GM12878 (cell line): ENCODE data around the gene DISC1. TPM values are rescaled to one million over a fixed set of nuclear protein-coding genes. Genes with fewer than 3 reads are reported as not detected.

Experiments
- ATAC-seq: fragments of 200-7000 bp; cut with Tn5 transposase; 3 replicates; pipeline ENCODE4 v1.9.1; 2020; ENCODE audit warnings: mild to moderate bottlenecking, moderate library complexity
- BruUV-seq: library from RNA; stranded (reverse); fragments of 400-500 nt; replicated peaks from 2 replicates; lab custom pipeline; 2021; lab: Mats Ljungman, UMichigan
- CTCF ChIA-PET: fragments of 300-600 bp; sonication (Branson Sonifier 250); formaldehyde crosslinking; extraction: SDS; loops from one replicate; lab custom pipeline; 2021; ENCODE audit warnings: inconsistent platforms; lab: Yijun Ruan, JAX
- POLR2A ChIA-PET: fragments of 350-600 bp; formaldehyde crosslinking; extraction: SDS; loops from one replicate; lab custom pipeline; 2021; ENCODE audit warnings: inconsistent platforms; lab: Charles Lee
- RAD21 ChIA-PET: fragments of 300-600 bp; sonication (Branson Sonifier 250); formaldehyde crosslinking; loops from one replicate; lab custom pipeline; 2023; ENCODE audit warnings: antibody characterized with exemption; ENCODE audit not compliant: unreplicated experiment; lab: Charles Lee
- SMC1A ChIA-PET: fragments of 300-600 bp; sonication (Branson Sonifier 250); formaldehyde crosslinking; loops from one replicate; lab custom pipeline; 2023; ENCODE audit not compliant: unreplicated experiment, uncharacterized antibody; lab: Charles Lee
- DNase-seq: peaks from one replicate; pipeline ENCODE4 v3.0.0-alpha.2; 2011; ENCODE audit warnings: low read depth, low spot score
- FAIRE-seq: peaks from 3 replicates; lab custom pipeline; 2011; peaks lifted over from hg19 to GRCh38; lab: Jason Lieb, UNC
- H2AFZ ChIP-seq: 2 replicates; pipeline ENCODE4 v1.6.0; 2011; ENCODE audit warnings: low read depth, low read length, control low read depth; ENCODE audit not compliant: control insufficient read depth
- H3K27ac ChIP-seq: 2 replicates; pipeline ENCODE4 v1.5.1; 2011; ENCODE audit warnings: control low read depth; ENCODE audit not compliant: control insufficient read depth, insufficient read depth
- H3K27me3 ChIP-seq, 2 experiments: replicated peaks in 1 of 2; 2 replicates each; pipeline versions ENCODE4 v1.6.0 to v1.6.1; 2011; ENCODE audit warnings: low read length in 1 of 2; ENCODE audit not compliant: control insufficient read depth in 2 of 2, insufficient read depth in 2 of 2
- H3K36me3 ChIP-seq, 2 experiments: 2 replicates each; pipeline ENCODE4 v1.5.1; 2011; ENCODE audit warnings: low read length in 1 of 2; ENCODE audit not compliant: control insufficient read depth in 2 of 2, insufficient read depth in 2 of 2
- H3K4me1 ChIP-seq: 2 replicates; pipeline ENCODE4 v1.6.1; 2011; ENCODE audit warnings: mild to moderate bottlenecking, low read length, moderate library complexity, mixed read lengths; ENCODE audit not compliant: control insufficient read depth, insufficient read depth
- H3K4me2 ChIP-seq: 2 replicates; pipeline ENCODE4 v1.6.0; 2011; ENCODE audit warnings: control low read depth; ENCODE audit not compliant: control insufficient read depth, insufficient read depth
- H3K4me3 ChIP-seq: fragments of 200-600 bp; sonication (generic); 2 replicates; pipeline ENCODE4 v1.5.1; 2016
- H3K79me2 ChIP-seq: 2 replicates; pipeline ENCODE4 v1.6.0; 2011; ENCODE audit warnings: low read length; ENCODE audit not compliant: control insufficient read depth, insufficient read depth
- H3K9ac ChIP-seq: 2 replicates; pipeline ENCODE4 v1.8.0; 2011; ENCODE audit warnings: low read length, control low read depth, mixed read lengths; ENCODE audit not compliant: control insufficient read depth, insufficient read depth
- H3K9me3 ChIP-seq: replicated peaks from 3 replicates; pipeline ENCODE4 v1.5.1; 2011; ENCODE audit warnings: mild to moderate bottlenecking, low read length; ENCODE audit not compliant: control insufficient read depth, insufficient read depth
- H4K20me1 ChIP-seq: 2 replicates; pipeline ENCODE4 v1.6.0; 2011; ENCODE audit not compliant: control insufficient read depth, insufficient read depth
- BHLHE40 ChIP-seq, 2 experiments: fragments of 450-650 bp in 1 of 2; IDR thresholded peaks; 2 replicates each; pipeline ENCODE4 v1.6.1; 2011 to 2017; ENCODE audit warnings: low read depth in 2 of 2, borderline replicate concordance in 1 of 2, improper control_type of control experiment in 1 of 2, low read length in 1 of 2, mild to moderate bottlenecking in 1 of 2
- CBX5 ChIP-seq: sonication (generic); IDR thresholded peaks from 2 replicates; pipeline ENCODE4 v1.6.1; 2016; ENCODE audit warnings: low read depth, moderate library complexity, mild to moderate bottlenecking, inconsistent platforms
- GATAD2B ChIP-seq: fragments of 450-650 bp; conservative IDR thresholded peaks from 2 replicates; pipeline ENCODE4 v1.6.1; 2017; ENCODE audit warnings: low read depth, mild to moderate bottlenecking, moderate library complexity
- IKZF2 ChIP-seq, 2 experiments: fragments of 450-650 bp; IDR thresholded peaks; 2 replicates each; pipeline ENCODE4 v1.6.1; 2017; ENCODE audit warnings: mild to moderate bottlenecking in 2 of 2, moderate library complexity in 2 of 2
- NFYA ChIP-seq: IDR thresholded peaks from 2 replicates; pipeline ENCODE4 v1.6.1; 2011; ENCODE audit warnings: low read depth, mild to moderate bottlenecking, low read length, improper control_type of control experiment, borderline replicate concordance
- NR2C1 ChIP-seq: fragments of 450-650 bp; IDR thresholded peaks from 2 replicates; pipeline ENCODE4 v1.6.1; 2017; ENCODE audit warnings: antibody characterized with exemption, mild to moderate bottlenecking, moderate library complexity
- NR2F1 ChIP-seq: fragments of 450-650 bp; conservative IDR thresholded peaks from 2 replicates; pipeline ENCODE4 v1.6.1; 2017; ENCODE audit warnings: mild to moderate bottlenecking
- RUNX3 ChIP-seq: IDR thresholded peaks from 2 replicates; pipeline ENCODE4 v1.6.1; 2012; ENCODE audit warnings: low read length, inconsistent platforms
- SMAD1 ChIP-seq: fragments of 450-650 bp; IDR thresholded peaks from 2 replicates; pipeline ENCODE4 v1.6.1; 2018; ENCODE audit warnings: mild to moderate bottlenecking, low read depth; ENCODE audit not compliant: partially characterized antibody
- SPI1 ChIP-seq: IDR thresholded peaks from 2 replicates; pipeline ENCODE4 v1.6.1; 2011; ENCODE audit warnings: low read depth, mild to moderate bottlenecking, low read length, moderate library complexity, borderline replicate concordance; ENCODE audit not compliant: insufficient read depth
- TCF3 ChIP-seq: IDR thresholded peaks from 2 replicates; pipeline ENCODE4 v1.6.1; 2012; ENCODE audit warnings: low read depth, mild to moderate bottlenecking, low read length, borderline replicate concordance; ENCODE audit not compliant: insufficient read depth
- ZNF24 ChIP-seq: fragments of 450-650 bp; IDR thresholded peaks from 2 replicates; pipeline ENCODE4 v1.6.1; 2017; ENCODE audit warnings: antibody characterized with exemption, mild to moderate bottlenecking
- in situ Hi-C: fragments of 300-500 bp; cut with MboI; formaldehyde crosslinking; loops from 9 replicates; pipeline ENCODE4 v1.14.3; 2018; ENCODE audit warnings: mixed read lengths
- intact Hi-C: fragments of 100-400 bp; cut with micrococcal nuclease; formaldehyde crosslinking; loops from one replicate; pipeline ENCODE4 v1.14.2; 2022; ENCODE audit not compliant: unreplicated experiment
- polyA plus RNA-seq, 11 experiments: library from polyadenylated mRNA; depleted of rRNA in 4 of 11; unstranded in 6 of 11; stranded (reverse) in 5 of 11; fragments of >200 nt; fragmentation: Nextera tagmentation in 4 of 11; fragmentation: Illumina TruSeq in 1 of 11; extraction: Ambion mirVana in 4 of 11; extraction: Trizol in 1 of 11; gene quantifications; 1 replicate in 1 of 11; 2 replicates in 10 of 11; pipeline versions ENCODE4 v1.2.1 to v1.2.3, GENCODE V29; 2011 to 2016; ENCODE audit warnings: inconsistent platforms in 2 of 11, missing spikeins in 2 of 11, low read depth in 1 of 11
- total RNA-seq, 4 experiments: library from RNA; depleted of rRNA in 3 of 4; stranded (reverse); fragments of >200 nt in 3 of 4; fragmentation: Illumina TruSeq in 1 of 4; extraction: Trizol in 1 of 4; gene quantifications; 2 replicates each; pipeline versions ENCODE4 v1.2.1 to v1.2.3, GENCODE V29; 2013 to 2021
- TF ChIP-seq, protein P1 (sequence below): IDR thresholded peaks from 2 replicates; pipeline ENCODE4 v1.6.1; 2011; ENCODE audit warnings: low read depth, low read length, improper control_type of control experiment, borderline replicate concordance
- TF ChIP-seq, protein P2 (sequence below), 3 experiments: IDR thresholded peaks in 2 of 3; conservative IDR thresholded peaks in 1 of 3; 2 replicates each; pipeline ENCODE4 v1.5.1; 2011; ENCODE audit warnings: low read depth in 3 of 3, low read length in 3 of 3, mild to moderate bottlenecking in 3 of 3, control low read depth in 2 of 3, moderate library complexity in 2 of 3, inconsistent platforms in 1 of 3, mixed read lengths in 1 of 3; ENCODE audit not compliant: control insufficient read depth in 2 of 3, insufficient read depth in 1 of 3; ENCODE audit errors: extremely low read depth in 1 of 3
- TF ChIP-seq, protein P3 (sequence below): IDR thresholded peaks from 2 replicates; pipeline ENCODE4 v1.6.1; 2012; ENCODE audit warnings: improper control_type of control experiment, low read depth, low read length; ENCODE audit not compliant: insufficient replicate concordance
- TF ChIP-seq, protein P4 (sequence below): fragments of 450-650 bp; IDR thresholded peaks from 2 replicates; pipeline ENCODE4 v1.6.1; 2014; ENCODE audit warnings: mild to moderate bottlenecking

DISC1 gene
- total and polyA plus RNA-seq, 10 of the 15 experiments (the other 5 are each of a cell fraction or from before 2014, with no cell fraction given) = 0.05 to 0.72 (median 0.19) TPM; not detected in 1

DNA sequence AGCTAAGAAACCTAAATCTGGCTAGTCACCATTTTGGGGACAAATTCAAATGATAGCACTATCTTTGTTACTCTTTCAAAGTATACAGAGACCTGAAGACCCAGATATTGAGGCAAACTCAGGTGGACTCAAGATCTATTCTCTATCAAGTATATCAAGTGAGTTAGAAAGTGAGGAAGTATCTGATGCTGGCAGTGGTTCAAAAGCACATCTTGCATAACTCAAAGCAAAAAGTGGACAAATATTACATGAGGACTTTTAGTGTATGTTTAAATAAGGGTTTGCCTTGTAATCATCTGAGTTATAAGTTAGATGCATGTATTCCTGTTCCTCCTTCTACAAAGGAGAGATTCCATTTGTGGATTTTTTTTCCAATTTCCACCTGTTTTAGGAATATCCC, 338.4 kb downstream of the DISC1 start:
- H3K27ac ChIP-seq = no peak overlapping the region
- H3K9ac ChIP-seq = no peak overlapping the region
- H3K36me3 ChIP-seq = no peaks in the 10 kb centered on the region
- FAIRE-seq = no peak
- DNase-seq = no peak
- ChIA-PET SMC1A (no interaction called here), POLR2A (no interaction called here), CTCF (no interaction called here), RAD21 (no interaction called here)
- H3K9me3 ChIP-seq = no peaks in the 10 kb centered on the region
- no peak overlapping the region for H2AFZ ChIP-seq
- H3K79me2 ChIP-seq = no peaks in the 10 kb centered on the region
- H3K4me1 ChIP-seq = no peaks in the 10 kb centered on the region
- H3K27me3 ChIP-seq = no peaks in the 10 kb centered on the region
- no peak overlapping the region for H3K4me2 ChIP-seq
- ATAC-seq = no peak
- H3K4me3 ChIP-seq = no peak overlapping the region
- no peaks in the 10 kb centered on the region for H4K20me1 ChIP-seq
- intact Hi-C loops = no loop called here
- in situ Hi-C loops = no loop called here
- no TSS peak for BruUV-seq
- TF ChIP-seq, protein P1, sequence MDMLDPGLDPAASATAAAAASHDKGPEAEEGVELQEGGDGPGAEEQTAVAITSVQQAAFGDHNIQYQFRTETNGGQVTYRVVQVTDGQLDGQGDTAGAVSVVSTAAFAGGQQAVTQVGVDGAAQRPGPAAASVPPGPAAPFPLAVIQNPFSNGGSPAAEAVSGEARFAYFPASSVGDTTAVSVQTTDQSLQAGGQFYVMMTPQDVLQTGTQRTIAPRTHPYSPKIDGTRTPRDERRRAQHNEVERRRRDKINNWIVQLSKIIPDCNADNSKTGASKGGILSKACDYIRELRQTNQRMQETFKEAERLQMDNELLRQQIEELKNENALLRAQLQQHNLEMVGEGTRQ = no peak
- TF ChIP-seq, protein P2, sequence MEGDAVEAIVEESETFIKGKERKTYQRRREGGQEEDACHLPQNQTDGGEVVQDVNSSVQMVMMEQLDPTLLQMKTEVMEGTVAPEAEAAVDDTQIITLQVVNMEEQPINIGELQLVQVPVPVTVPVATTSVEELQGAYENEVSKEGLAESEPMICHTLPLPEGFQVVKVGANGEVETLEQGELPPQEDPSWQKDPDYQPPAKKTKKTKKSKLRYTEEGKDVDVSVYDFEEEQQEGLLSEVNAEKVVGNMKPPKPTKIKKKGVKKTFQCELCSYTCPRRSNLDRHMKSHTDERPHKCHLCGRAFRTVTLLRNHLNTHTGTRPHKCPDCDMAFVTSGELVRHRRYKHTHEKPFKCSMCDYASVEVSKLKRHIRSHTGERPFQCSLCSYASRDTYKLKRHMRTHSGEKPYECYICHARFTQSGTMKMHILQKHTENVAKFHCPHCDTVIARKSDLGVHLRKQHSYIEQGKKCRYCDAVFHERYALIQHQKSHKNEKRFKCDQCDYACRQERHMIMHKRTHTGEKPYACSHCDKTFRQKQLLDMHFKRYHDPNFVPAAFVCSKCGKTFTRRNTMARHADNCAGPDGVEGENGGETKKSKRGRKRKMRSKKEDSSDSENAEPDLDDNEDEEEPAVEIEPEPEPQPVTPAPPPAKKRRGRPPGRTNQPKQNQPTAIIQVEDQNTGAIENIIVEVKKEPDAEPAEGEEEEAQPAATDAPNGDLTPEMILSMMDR (IDR thresholded peaks at IDR 0.05 in 2 of 3, conservative IDR thresholded peaks at IDR 0.05 in 1 of 3; ENCODE audit: control insufficient read depth in 2 of 3, extremely low read depth in 1 of 3, insufficient read depth in 1 of 3, low read depth in 3 of 3, low read length in 3 of 3) = no peak
- TF ChIP-seq NFYA (no peak), IKZF2 (IDR thresholded peaks at IDR 0.05) (no peak), SPI1 (no peak), BHLHE40 (IDR thresholded peaks at IDR 0.05; ENCODE audit: borderline replicate concordance in 1 of 2, low read depth in 2 of 2, low read length in 1 of 2) (no peak), SMAD1 (no peak), NR2C1 (no peak), TCF3 (no peak), ZNF24 (no peak), RUNX3 (no peak), NR2F1 (no peak), CBX5 (no peak), GATAD2B (no peak)
- TF ChIP-seq, protein P3, sequence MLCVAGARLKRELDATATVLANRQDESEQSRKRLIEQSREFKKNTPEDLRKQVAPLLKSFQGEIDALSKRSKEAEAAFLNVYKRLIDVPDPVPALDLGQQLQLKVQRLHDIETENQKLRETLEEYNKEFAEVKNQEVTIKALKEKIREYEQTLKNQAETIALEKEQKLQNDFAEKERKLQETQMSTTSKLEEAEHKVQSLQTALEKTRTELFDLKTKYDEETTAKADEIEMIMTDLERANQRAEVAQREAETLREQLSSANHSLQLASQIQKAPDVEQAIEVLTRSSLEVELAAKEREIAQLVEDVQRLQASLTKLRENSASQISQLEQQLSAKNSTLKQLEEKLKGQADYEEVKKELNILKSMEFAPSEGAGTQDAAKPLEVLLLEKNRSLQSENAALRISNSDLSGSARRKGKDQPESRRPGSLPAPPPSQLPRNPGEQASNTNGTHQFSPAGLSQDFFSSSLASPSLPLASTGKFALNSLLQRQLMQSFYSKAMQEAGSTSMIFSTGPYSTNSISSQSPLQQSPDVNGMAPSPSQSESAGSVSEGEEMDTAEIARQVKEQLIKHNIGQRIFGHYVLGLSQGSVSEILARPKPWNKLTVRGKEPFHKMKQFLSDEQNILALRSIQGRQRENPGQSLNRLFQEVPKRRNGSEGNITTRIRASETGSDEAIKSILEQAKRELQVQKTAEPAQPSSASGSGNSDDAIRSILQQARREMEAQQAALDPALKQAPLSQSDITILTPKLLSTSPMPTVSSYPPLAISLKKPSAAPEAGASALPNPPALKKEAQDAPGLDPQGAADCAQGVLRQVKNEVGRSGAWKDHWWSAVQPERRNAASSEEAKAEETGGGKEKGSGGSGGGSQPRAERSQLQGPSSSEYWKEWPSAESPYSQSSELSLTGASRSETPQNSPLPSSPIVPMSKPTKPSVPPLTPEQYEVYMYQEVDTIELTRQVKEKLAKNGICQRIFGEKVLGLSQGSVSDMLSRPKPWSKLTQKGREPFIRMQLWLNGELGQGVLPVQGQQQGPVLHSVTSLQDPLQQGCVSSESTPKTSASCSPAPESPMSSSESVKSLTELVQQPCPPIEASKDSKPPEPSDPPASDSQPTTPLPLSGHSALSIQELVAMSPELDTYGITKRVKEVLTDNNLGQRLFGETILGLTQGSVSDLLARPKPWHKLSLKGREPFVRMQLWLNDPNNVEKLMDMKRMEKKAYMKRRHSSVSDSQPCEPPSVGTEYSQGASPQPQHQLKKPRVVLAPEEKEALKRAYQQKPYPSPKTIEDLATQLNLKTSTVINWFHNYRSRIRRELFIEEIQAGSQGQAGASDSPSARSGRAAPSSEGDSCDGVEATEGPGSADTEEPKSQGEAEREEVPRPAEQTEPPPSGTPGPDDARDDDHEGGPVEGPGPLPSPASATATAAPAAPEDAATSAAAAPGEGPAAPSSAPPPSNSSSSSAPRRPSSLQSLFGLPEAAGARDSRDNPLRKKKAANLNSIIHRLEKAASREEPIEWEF = no peak
- TF ChIP-seq, protein P4, sequence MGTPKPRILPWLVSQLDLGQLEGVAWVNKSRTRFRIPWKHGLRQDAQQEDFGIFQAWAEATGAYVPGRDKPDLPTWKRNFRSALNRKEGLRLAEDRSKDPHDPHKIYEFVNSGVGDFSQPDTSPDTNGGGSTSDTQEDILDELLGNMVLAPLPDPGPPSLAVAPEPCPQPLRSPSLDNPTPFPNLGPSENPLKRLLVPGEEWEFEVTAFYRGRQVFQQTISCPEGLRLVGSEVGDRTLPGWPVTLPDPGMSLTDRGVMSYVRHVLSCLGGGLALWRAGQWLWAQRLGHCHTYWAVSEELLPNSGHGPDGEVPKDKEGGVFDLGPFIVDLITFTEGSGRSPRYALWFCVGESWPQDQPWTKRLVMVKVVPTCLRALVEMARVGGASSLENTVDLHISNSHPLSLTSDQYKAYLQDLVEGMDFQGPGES = no peak
